ENCODE data around the gene ZNF689. TPM values are rescaled to one million over a fixed set of nuclear protein-coding genes. Genes with fewer than 3 reads are reported as not detected.

Gene ZNF689
- total RNA-seq, 1 experiment from 2014 or later: 21.1 TPM

DNA sequence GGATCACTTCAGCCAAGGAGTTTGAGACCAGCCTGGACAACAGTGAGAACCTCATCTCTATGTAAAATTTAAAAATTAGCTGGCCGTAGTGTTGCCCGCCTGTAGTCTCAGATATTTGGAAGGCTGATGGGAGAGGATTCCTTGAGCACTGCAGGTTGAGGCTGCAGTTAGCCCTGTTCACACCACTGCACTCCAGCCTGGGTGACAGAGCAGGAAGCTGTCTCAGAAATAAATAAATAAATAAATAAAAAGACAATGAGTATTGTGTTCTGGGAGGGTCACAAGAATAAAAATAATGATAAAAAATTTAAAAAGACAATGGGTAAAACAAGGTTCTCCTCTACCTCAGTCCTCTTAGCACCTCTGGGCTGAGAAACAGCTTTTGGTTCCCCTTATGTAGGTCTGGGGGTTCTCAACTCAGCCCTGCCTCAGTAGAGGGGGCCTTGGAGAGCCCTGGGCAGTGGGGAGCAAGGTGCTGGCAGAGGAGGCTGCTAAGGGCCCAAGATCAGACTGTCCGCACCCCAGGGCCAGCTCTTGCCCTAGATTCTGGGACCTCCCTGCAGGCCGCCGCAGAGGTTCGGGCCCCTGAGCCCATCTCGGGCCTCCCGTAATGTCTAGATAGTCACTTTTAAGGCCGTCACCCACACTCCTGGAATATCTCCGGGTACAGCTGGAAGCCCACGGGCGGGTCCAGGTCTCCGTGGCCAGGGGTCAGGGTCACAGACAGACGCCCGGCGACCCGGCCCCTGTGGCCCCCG, 55.5 kb downstream of the ZNF689 start:
- H3K27ac ChIP-seq (ENCODE audit: insufficient read length, low read depth, low read length): no peak overlapping the region
- no peak overlapping the region for H3K9ac ChIP-seq (ENCODE audit: extremely low read depth, insufficient read length, low read length)
- no peak overlapping the region for H2BK5ac ChIP-seq (ENCODE audit: insufficient read length, low read length)
- WGBS (ENCODE audit: extremely low coverage, insufficient read length, low lambda C conversion rate): no CpG with 5 or more reads among the region's 18 CpGs
- no peak overlapping the region for H4K8ac ChIP-seq (replicated peaks; ENCODE audit: insufficient read length, low read depth, low read length)
- no peaks in the 10 kb centered on the region for H3K27me3 Mint-ChIP-seq (ENCODE audit: low read depth)
- 0 out of 7 replicates have a peak overlapping the region, but pooled peaks of 1 of the 3 experiments have one; percentile 38 for H3K27ac Mint-ChIP-seq
- no peak for DNase-seq
- H2AFZ ChIP-seq (ENCODE audit: low read length): no peak overlapping the region
- no peaks in the 10 kb centered on the region for H4K20me1 ChIP-seq (ENCODE audit: control insufficient read depth, insufficient read depth, insufficient read length)
- H3K56ac ChIP-seq (ENCODE audit: insufficient read length, low read depth, low read length): no peak overlapping the region
- no peak overlapping the region for H2BK20ac ChIP-seq (ENCODE audit: low read depth, low read length, poor library complexity, severe bottlenecking)
- H3K36me3 Mint-ChIP-seq (ENCODE audit: insufficient read depth in 1 of 3, low read depth in 3 of 3): peaks cover 5 to 32% (median 28%) of the 10 kb centered on the region in 3 experiments
- TF ChIP-seq, protein P1, sequence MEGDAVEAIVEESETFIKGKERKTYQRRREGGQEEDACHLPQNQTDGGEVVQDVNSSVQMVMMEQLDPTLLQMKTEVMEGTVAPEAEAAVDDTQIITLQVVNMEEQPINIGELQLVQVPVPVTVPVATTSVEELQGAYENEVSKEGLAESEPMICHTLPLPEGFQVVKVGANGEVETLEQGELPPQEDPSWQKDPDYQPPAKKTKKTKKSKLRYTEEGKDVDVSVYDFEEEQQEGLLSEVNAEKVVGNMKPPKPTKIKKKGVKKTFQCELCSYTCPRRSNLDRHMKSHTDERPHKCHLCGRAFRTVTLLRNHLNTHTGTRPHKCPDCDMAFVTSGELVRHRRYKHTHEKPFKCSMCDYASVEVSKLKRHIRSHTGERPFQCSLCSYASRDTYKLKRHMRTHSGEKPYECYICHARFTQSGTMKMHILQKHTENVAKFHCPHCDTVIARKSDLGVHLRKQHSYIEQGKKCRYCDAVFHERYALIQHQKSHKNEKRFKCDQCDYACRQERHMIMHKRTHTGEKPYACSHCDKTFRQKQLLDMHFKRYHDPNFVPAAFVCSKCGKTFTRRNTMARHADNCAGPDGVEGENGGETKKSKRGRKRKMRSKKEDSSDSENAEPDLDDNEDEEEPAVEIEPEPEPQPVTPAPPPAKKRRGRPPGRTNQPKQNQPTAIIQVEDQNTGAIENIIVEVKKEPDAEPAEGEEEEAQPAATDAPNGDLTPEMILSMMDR (conservative IDR thresholded peaks at IDR 0.05): no peak
- no peaks in the 10 kb centered on the region for H3K79me2 ChIP-seq (ENCODE audit: insufficient read depth, low read length)
- H3K14ac ChIP-seq (ENCODE audit: insufficient read depth, low read length): no peak overlapping the region
- no peak overlapping the region for H2BK120ac ChIP-seq (ENCODE audit: low read depth, low read length, poor library complexity, severe bottlenecking)
- H3K4me1 Mint-ChIP-seq: peaks cover 14 to 26% of the 10 kb centered on the region in 2 experiments
- H3K9me3 ChIP-seq (ENCODE audit: control insufficient read depth, low read depth, low read length): no peaks in the 10 kb centered on the region
- H3K23me2 ChIP-seq (ENCODE audit: insufficient read length, low read depth, low read length, poor library complexity, severe bottlenecking): peaks cover 4% of the 10 kb centered on the region
- H2BK15ac ChIP-seq (ENCODE audit: low read depth, low read length): no peak overlapping the region
- H2AK5ac ChIP-seq (ENCODE audit: insufficient read length, low read length): no peak overlapping the region
- H3K4me1 ChIP-seq (ENCODE audit: insufficient read depth, low read length): no peaks in the 10 kb centered on the region; the same call in 1 of the 2 replicates
- H3K27me3 ChIP-seq (ENCODE audit: insufficient read depth, low read length): no peaks in the 10 kb centered on the region
- no peak overlapping the region for H3K23ac ChIP-seq (ENCODE audit: insufficient read length, low read depth, low read length)
- no peak overlapping the region for H3K4me3 Mint-ChIP-seq
- H3T11ph ChIP-seq (ENCODE audit: low read length): no peak overlapping the region
- no peak overlapping the region for H3K4ac ChIP-seq (ENCODE audit: low read depth, low read length)
- H4K5ac ChIP-seq (ENCODE audit: insufficient read length, low read depth, low read length): no peak overlapping the region
- no peak overlapping the region for H2BK12ac ChIP-seq (ENCODE audit: insufficient read length, low read depth, low read length)
- no peaks in the 10 kb centered on the region for H3K9me3 Mint-ChIP-seq
- H3K18ac ChIP-seq (ENCODE audit: insufficient read length, low read depth, low read length): no peak overlapping the region
- no peak overlapping the region for H4K91ac ChIP-seq (ENCODE audit: insufficient read length, low read depth, low read length)
- no peaks in the 10 kb centered on the region for H3K79me1 ChIP-seq (ENCODE audit: insufficient read depth, low read depth, low read length, poor library complexity, severe bottlenecking)
- no peak overlapping the region for H3K4me2 ChIP-seq (ENCODE audit: insufficient read depth, insufficient read length, low read length)

All from H9 (cell line).